HG03457 (cell line): ENCODE measurements around the gene DAPK2.
A peak's percentile ranks its signal among the peaks of the same experiment; 100 is the strongest.
"Not testable (repeated sequence)": the region's sequence is repeated elsewhere in the genome, so short reads cannot be mapped to it uniquely, and the experiment has no call there.

ENCODE experiments used
- ATAC-seq: cut with Tn5 transposase; IDR thresholded peaks from one replicate; pipeline ENCODE4 v1.9.1; 2021; ENCODE audit warnings: moderate number of reproducible peaks; ENCODE audit not compliant: unreplicated experiment

DAPK2 gene

GRCh38 chr15:64046421-64047153 is at the start of gene DAPK2:
TSS of gene DAPK2 (minus strand) at chr15:64046485. CDS start at chr15:64040261, 6,224 bp downstream.
- no peak for ATAC-seq

GRCh38 chr15:64095431-64095794 is 49.1 kb upstream of the DAPK2 start:
- ATAC-seq: no peak

- ATAC-seq: peak; percentile 50
Measured at GRCh38 chr15:64093627-64094417, 47.5 kb upstream of the DAPK2 start, which contains the start of gene CIAO2A. TSS of gene CIAO2A (minus strand) at chr15:64093838. CDS start at chr15:64093768, 70 bp downstream.

- peak; percentile 29 for ATAC-seq
Measured at GRCh38 chr15:64092864-64093626, 46.8 kb upstream of the DAPK2 start.

GRCh38 chr15:64092075-64092820 is 46.0 kb upstream of the DAPK2 start:
- ATAC-seq: no peak

GRCh38 chr15:64090527-64090926 is 44.2 kb upstream of the DAPK2 start:
- ATAC-seq: no peak

GRCh38 chr15:64089543-64090280 is 43.4 kb upstream of the DAPK2 start:
- no peak for ATAC-seq

GRCh38 chr15:64082757-64083156 is 36.5 kb upstream of the DAPK2 start:
- no peak for ATAC-seq

- not testable (repeated sequence) for ATAC-seq
Measured at GRCh38 chr15:64073496-64073895, 27.2 kb upstream of the DAPK2 start.

GRCh38 chr15:64072812-64073211 is 26.5 kb upstream of the DAPK2 start:
- no peak for ATAC-seq

GRCh38 chr15:64071931-64072765 is 25.9 kb upstream of the DAPK2 start:
- no peak for ATAC-seq

GRCh38 chr15:64070965-64071851 is 24.9 kb upstream of the DAPK2 start:
- ATAC-seq: no peak

GRCh38 chr15:64070106-64070505 is 23.8 kb upstream of the DAPK2 start:
- no peak for ATAC-seq

- ATAC-seq: no peak
Measured at GRCh38 chr15:64068133-64068532, 21.8 kb upstream of the DAPK2 start.

- no peak for ATAC-seq
Measured at GRCh38 chr15:64067564-64068030, 21.3 kb upstream of the DAPK2 start.

- ATAC-seq: no peak
Measured at GRCh38 chr15:64066451-64066850, 20.2 kb upstream of the DAPK2 start.

- no peak for ATAC-seq
Measured at GRCh38 chr15:64060716-64061115, 14.4 kb upstream of the DAPK2 start.

GRCh38 chr15:64059104-64059503 is 12.8 kb upstream of the DAPK2 start:
- ATAC-seq: not testable (repeated sequence)
